Measurements from ENCODE around the gene HDAC6. TPM values are rescaled to one million over a fixed set of nuclear protein-coding genes. Genes with fewer than 3 reads are reported as not detected.

HDAC6 gene
- polyA plus RNA-seq, 1 experiment, result 20.5 TPM

- no peak overlapping the region for H3K27ac ChIP-seq (ENCODE audit: low read depth, low read length)
- no peaks in the 10 kb centered on the region for H3K9me3 ChIP-seq (ENCODE audit: control insufficient read depth, insufficient read depth, low read length)
- CTCF ChIA-PET, result no interaction called here
- TF ChIP-seq, protein P1, sequence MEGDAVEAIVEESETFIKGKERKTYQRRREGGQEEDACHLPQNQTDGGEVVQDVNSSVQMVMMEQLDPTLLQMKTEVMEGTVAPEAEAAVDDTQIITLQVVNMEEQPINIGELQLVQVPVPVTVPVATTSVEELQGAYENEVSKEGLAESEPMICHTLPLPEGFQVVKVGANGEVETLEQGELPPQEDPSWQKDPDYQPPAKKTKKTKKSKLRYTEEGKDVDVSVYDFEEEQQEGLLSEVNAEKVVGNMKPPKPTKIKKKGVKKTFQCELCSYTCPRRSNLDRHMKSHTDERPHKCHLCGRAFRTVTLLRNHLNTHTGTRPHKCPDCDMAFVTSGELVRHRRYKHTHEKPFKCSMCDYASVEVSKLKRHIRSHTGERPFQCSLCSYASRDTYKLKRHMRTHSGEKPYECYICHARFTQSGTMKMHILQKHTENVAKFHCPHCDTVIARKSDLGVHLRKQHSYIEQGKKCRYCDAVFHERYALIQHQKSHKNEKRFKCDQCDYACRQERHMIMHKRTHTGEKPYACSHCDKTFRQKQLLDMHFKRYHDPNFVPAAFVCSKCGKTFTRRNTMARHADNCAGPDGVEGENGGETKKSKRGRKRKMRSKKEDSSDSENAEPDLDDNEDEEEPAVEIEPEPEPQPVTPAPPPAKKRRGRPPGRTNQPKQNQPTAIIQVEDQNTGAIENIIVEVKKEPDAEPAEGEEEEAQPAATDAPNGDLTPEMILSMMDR (IDR thresholded peaks at IDR 0.05; ENCODE audit: low read depth, low read length), result no peak
- H3K4me3 ChIP-seq (ENCODE audit: low read depth, low read length), result no peak overlapping the region
- no peak for DNase-seq (ENCODE audit: low read depth, low spot score)
- H3K27me3 ChIP-seq (ENCODE audit: control insufficient read depth, insufficient read depth, low read length), result no peaks in the 10 kb centered on the region
- POLR2A ChIA-PET, result no interaction called here
These were observed 22.5 kb upstream of the HDAC6 start for GRCh38 chrX:48779399-48779798.

GRCh38 chrX:48781705-48782104, 20.2 kb upstream of the HDAC6 start:
- ChIA-PET POLR2A (no interaction called here), CTCF (no interaction called here)
- TF ChIP-seq, protein P1 (IDR thresholded peaks at IDR 0.05; ENCODE audit: low read depth, low read length), result no peak
- Histone ChIP-seq H3K9me3 (ENCODE audit: control insufficient read depth, insufficient read depth, low read length) (no peaks in the 10 kb centered on the region), H3K4me3 (ENCODE audit: low read depth, low read length) (no peak overlapping the region), H3K27ac (ENCODE audit: low read depth, low read length) (no peak overlapping the region), H3K27me3 (ENCODE audit: control insufficient read depth, insufficient read depth, low read length) (no peaks in the 10 kb centered on the region)
- no peak for DNase-seq (ENCODE audit: low read depth, low spot score)

DNA sequence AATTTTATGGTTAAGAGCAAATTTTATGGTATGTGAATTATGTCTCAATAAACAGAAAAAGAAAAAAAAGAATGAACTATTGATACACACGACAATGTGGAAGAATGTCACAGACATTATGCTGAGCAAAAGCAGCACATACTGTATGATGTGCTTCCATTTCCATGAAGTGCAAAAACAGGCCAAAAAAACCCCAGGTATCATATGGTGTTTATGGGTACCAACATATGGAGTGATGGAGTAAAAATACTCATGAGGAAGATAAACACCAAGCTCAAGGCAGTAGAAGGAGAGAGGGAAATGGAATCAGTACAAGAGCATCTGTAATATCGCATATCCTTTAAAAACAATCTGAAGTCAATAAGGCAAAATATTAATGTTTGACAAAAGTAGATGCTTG, 19.7 kb upstream of the HDAC6 start:
- no peaks in the 10 kb centered on the region for H3K9me3 ChIP-seq (ENCODE audit: control insufficient read depth, insufficient read depth, low read length)
- no peak for DNase-seq (ENCODE audit: low read depth, low spot score)
- POLR2A ChIA-PET, result no interaction called here
- H3K27ac ChIP-seq (ENCODE audit: low read depth, low read length), result no peak overlapping the region
- H3K4me3 ChIP-seq (ENCODE audit: low read depth, low read length), result no peak overlapping the region
- TF ChIP-seq, protein P1 (IDR thresholded peaks at IDR 0.05; ENCODE audit: low read depth, low read length), result no peak
- no peaks in the 10 kb centered on the region for H3K27me3 ChIP-seq (ENCODE audit: control insufficient read depth, insufficient read depth, low read length)
- CTCF ChIA-PET, result no interaction called here

GRCh38 chrX:48782795-48783194, 19.1 kb upstream of the HDAC6 start:
- DNase-seq (ENCODE audit: low read depth, low spot score), result no peak
- Histone ChIP-seq H3K9me3 (ENCODE audit: control insufficient read depth, insufficient read depth, low read length) (no peaks in the 10 kb centered on the region), H3K27ac (ENCODE audit: low read depth, low read length) (no peak overlapping the region), H3K27me3 (ENCODE audit: control insufficient read depth, insufficient read depth, low read length) (peaks cover 4% of the 10 kb centered on the region), H3K4me3 (ENCODE audit: low read depth, low read length) (no peak overlapping the region)
- POLR2A ChIA-PET, result no interaction called here
- CTCF ChIA-PET, result no interaction called here
- TF ChIP-seq, protein P1 (IDR thresholded peaks at IDR 0.05; ENCODE audit: low read depth, low read length), result no peak

GRCh38 chrX:48784726-48785125, 17.1 kb upstream of the HDAC6 start:
- Histone ChIP-seq H3K27ac (ENCODE audit: low read depth, low read length) (no peak overlapping the region), H3K27me3 (ENCODE audit: control insufficient read depth, insufficient read depth, low read length) (peaks cover 6% of the 10 kb centered on the region), H3K9me3 (ENCODE audit: control insufficient read depth, insufficient read depth, low read length) (no peaks in the 10 kb centered on the region), H3K4me3 (ENCODE audit: low read depth, low read length) (no peak overlapping the region)
- TF ChIP-seq, protein P1 (IDR thresholded peaks at IDR 0.05; ENCODE audit: low read depth, low read length), result no peak
- ChIA-PET POLR2A (no interaction called here), CTCF (no interaction called here)
- no peak for DNase-seq (ENCODE audit: low read depth, low spot score)
